GM12891 (cell line): ENCODE measurements around the gene SERPINB1.

Source experiments
- POLR2A ChIP-seq: IDR thresholded peaks from 2 replicates; pipeline ENCODE4 v1.6.1; 2011; ENCODE audit warnings: low read depth, low read length, control low read depth
- POLR2AphosphoS5 ChIP-seq: IDR thresholded peaks from 2 replicates; pipeline ENCODE4 v1.6.1; 2011; ENCODE audit warnings: low read depth, low read length, control low read depth
- SPI1 ChIP-seq: IDR thresholded peaks from 2 replicates; pipeline ENCODE4 v1.6.1; 2011; ENCODE audit warnings: low read depth, low read length, control low read depth
- TAF1 ChIP-seq: IDR thresholded peaks from 2 replicates; pipeline ENCODE4 v1.6.1; 2011; ENCODE audit warnings: low read depth, low read length, control low read depth

DNA sequence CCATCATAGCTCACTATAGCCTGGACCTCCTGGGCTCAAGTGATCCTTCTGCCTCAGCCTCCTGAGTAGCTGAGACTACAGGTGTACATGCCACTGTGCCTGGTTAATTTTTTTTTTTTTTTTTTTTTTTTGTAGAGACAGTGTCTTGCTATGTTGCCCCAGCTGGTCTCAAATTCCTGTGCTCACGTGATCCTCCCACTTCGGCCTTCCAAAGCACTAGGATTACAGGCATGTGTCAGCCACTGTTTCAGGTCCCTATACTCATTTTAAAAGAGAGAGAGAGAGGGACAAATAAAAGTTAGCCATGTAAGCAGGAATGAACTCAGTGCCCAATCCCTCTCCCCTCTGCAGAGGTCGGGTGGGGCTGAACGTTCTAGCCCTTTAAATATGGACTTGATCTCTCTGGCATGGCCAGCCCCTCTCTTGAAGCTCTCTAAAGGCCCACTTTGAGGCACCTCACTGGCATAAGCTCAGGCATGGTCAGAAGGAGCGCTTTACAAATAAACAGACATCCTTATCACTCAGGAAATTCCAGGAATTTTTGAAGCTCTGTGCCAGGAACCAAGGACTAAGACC is 9.0 kb upstream of the SERPINB1 start:
- TF ChIP-seq POLR2A (no peak), POLR2AphosphoS5 (no peak), TAF1 (no peak), SPI1 (no peak)
